ENCODE results near the gene MBD3L3. TPM values are rescaled to one million over a fixed set of nuclear protein-coding genes. Genes with fewer than 3 reads are reported as not detected.
A peak's percentile ranks its signal among the peaks of the same experiment; 100 is the strongest.
"Not testable (repeated sequence)": the region's sequence is repeated elsewhere in the genome, so short reads cannot be mapped to it uniquely, and the experiment has no call there.

The MBD3L3 gene
- total and polyA plus RNA-seq, 9 of the 15 experiments (the other 6 are each of a cell fraction or from before 2014, with no cell fraction given), result not detected

DNA sequence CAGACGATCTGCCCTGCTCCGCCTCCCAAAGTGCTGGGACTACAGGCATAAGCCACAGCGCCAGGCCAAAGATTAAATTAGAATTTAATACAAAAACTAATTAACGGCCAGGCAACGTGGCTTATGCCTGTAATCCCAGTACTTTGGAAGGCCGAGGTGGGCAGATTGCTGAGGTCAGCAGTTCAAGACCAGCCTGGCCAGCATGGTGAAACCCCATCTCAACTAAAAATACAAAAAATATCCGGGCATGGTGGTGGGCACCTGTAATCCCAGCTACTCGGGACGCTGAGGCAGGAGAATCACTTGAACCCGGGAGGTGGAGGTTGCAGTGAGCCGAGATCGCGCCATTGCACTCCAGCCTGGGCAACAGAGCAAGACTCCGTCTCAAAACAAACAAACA is 2.8 kb downstream of the MBD3L3 start:
- H4K20me1 ChIP-seq (replicated peaks; ENCODE audit: control insufficient read depth, insufficient read depth, low read length); in situ Hi-C loops (cut with MboI); H3K9me3 ChIP-seq (replicated peaks; ENCODE audit: control insufficient read depth, insufficient read depth, low read depth, low read length); H3K27ac ChIP-seq (ENCODE audit: extremely low read depth, low read depth, low read length); ATAC-seq; FAIRE-seq; H3K4me1 ChIP-seq (replicated peaks in 1 of 2; ENCODE audit: control insufficient read depth in 2 of 2, insufficient read depth in 2 of 2, low read length in 2 of 2); DNase-seq (ENCODE audit: extremely low read depth in 1 of 4, low spot score in 3 of 4); H3K36me3 ChIP-seq (ENCODE audit: control insufficient read depth, insufficient read depth, low read length); H3K9ac ChIP-seq (ENCODE audit: insufficient read depth in 1 of 2, low read depth in 2 of 2, low read length in 2 of 2); POLR2A ChIA-PET; H3K4me3 ChIP-seq; CTCF ChIA-PET (ENCODE audit: low intra/inter-chr PET ratio); H2AFZ ChIP-seq (ENCODE audit: low read depth, low read length); intact Hi-C loops (cut with micrococcal nuclease); H3K27me3 ChIP-seq (ENCODE audit: control insufficient read depth in 2 of 2, insufficient read depth in 2 of 2, low read length in 2 of 2); H3K79me2 ChIP-seq (ENCODE audit: control insufficient read depth, insufficient read depth, low read length); BruUV-seq (replicated peaks); H3K9me1 ChIP-seq (ENCODE audit: control insufficient read depth, insufficient read depth, low read length); H3K4me2 ChIP-seq (ENCODE audit: insufficient read depth, low read length): not testable (repeated sequence)
- TF ChIP-seq ZNF316 (IDR thresholded peaks at IDR 0.05), result 0 out of 2 replicates have a peak, but pooled peaks have one; percentile 16
- peak; percentile 41; the same call in 1 of the 2 replicates for TF ChIP-seq C11orf30 (IDR thresholded peaks at IDR 0.05; ENCODE audit: low read depth)
- peak; percentile 28; the same call in 1 of the 2 replicates for TF ChIP-seq MAFK (IDR thresholded peaks at IDR 0.05; ENCODE audit: low read length)
- 10% methylated on average over 12 of the region's 14 CpGs for WGBS (ENCODE audit: insufficient coverage, low coverage, missing lambda C conversion rate)

DNA sequence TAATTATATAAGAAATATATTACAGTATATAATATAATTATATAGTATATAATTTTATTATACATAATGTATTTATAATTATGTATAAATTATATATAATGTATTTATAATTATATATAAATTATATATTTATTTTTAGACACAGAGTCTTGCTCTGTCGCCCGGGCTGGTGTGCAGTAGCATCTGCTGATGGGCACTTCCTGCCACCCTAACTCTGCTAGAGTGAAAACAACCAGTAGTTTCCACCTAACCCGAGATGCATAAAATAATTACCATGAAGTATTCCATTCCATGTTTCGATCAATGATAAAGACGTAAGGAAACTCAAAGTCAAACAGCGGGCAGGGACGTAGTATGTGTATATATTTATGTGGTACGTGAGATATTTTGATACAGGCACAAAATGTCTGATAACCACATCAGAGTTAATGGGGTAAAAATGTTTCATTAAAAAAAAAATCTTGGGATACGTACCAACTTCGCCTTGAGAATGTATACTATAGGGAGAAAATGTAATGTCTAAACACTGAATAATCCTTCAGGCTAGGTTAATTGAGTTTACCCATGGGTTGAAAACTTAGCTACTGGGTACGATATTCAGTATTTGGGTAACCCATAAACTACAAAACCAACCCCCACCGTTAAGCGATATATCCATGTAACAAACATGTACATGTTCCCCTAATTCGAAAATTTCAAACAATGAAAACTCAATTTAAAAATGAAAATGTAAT is 3.7 kb downstream of the MBD3L3 start:
- ATAC-seq, result not testable (repeated sequence)

DNA sequence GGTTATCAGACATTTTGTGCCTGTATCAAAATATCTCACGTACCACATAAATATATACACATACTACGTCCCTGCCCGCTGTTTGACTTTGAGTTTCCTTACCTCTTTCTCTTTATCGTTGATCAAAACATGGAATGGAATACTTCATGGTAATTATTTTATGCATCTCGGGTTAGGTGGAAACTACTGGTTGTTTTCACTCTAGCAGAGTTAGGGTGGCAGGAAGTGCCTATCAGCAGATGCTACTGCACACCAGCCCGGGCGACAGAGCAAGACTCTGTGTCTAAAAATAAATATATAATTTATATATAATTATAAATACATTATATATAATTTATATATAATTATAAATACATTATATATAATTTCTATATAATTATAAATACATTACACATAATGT is 5.6 kb downstream of the MBD3L3 start:
- POLR2A ChIA-PET; H4K20me1 ChIP-seq (replicated peaks; ENCODE audit: control insufficient read depth, insufficient read depth, low read length); H3K27me3 ChIP-seq (ENCODE audit: control insufficient read depth in 2 of 2, insufficient read depth in 2 of 2, low read length in 2 of 2); ATAC-seq; H3K4me2 ChIP-seq (ENCODE audit: insufficient read depth, low read length); CTCF ChIA-PET (ENCODE audit: low intra/inter-chr PET ratio); H3K4me1 ChIP-seq (replicated peaks in 1 of 2; ENCODE audit: control insufficient read depth in 2 of 2, insufficient read depth in 2 of 2, low read length in 2 of 2); BruUV-seq (replicated peaks); H3K9me3 ChIP-seq (replicated peaks; ENCODE audit: control insufficient read depth, insufficient read depth, low read depth, low read length); H3K4me3 ChIP-seq; H3K27ac ChIP-seq (ENCODE audit: extremely low read depth, low read depth, low read length); in situ Hi-C loops (cut with MboI); H2AFZ ChIP-seq (ENCODE audit: low read depth, low read length); H3K79me2 ChIP-seq (ENCODE audit: control insufficient read depth, insufficient read depth, low read length); FAIRE-seq; DNase-seq (ENCODE audit: extremely low read depth in 1 of 4, low spot score in 3 of 4); intact Hi-C loops (cut with micrococcal nuclease); H3K9me1 ChIP-seq (ENCODE audit: control insufficient read depth, insufficient read depth, low read length); H3K36me3 ChIP-seq (ENCODE audit: control insufficient read depth, insufficient read depth, low read length); H3K9ac ChIP-seq (ENCODE audit: insufficient read depth in 1 of 2, low read depth in 2 of 2, low read length in 2 of 2): not testable (repeated sequence)
- 23% methylated on average over 7 of the region's 7 CpGs for whole genome bisulfite sequencing (ENCODE audit: insufficient coverage, low coverage, missing lambda C conversion rate)

More for the DNA sequence above, 3.7 kb downstream of the MBD3L3 start:
- FAIRE-seq; H3K4me3 ChIP-seq; CTCF ChIA-PET (ENCODE audit: low intra/inter-chr PET ratio); DNase-seq (ENCODE audit: extremely low read depth in 1 of 4, low spot score in 3 of 4); in situ Hi-C loops (cut with MboI); H3K9me3 ChIP-seq (replicated peaks; ENCODE audit: control insufficient read depth, insufficient read depth, low read depth, low read length); H3K79me2 ChIP-seq (ENCODE audit: control insufficient read depth, insufficient read depth, low read length); H2AFZ ChIP-seq (ENCODE audit: low read depth, low read length); H3K36me3 ChIP-seq (ENCODE audit: control insufficient read depth, insufficient read depth, low read length); BruUV-seq (replicated peaks); intact Hi-C loops (cut with micrococcal nuclease); H4K20me1 ChIP-seq (replicated peaks; ENCODE audit: control insufficient read depth, insufficient read depth, low read length); H3K4me2 ChIP-seq (ENCODE audit: insufficient read depth, low read length); H3K9ac ChIP-seq (ENCODE audit: insufficient read depth in 1 of 2, low read depth in 2 of 2, low read length in 2 of 2); H3K4me1 ChIP-seq (replicated peaks in 1 of 2; ENCODE audit: control insufficient read depth in 2 of 2, insufficient read depth in 2 of 2, low read length in 2 of 2); H3K27ac ChIP-seq (ENCODE audit: extremely low read depth, low read depth, low read length); H3K9me1 ChIP-seq (ENCODE audit: control insufficient read depth, insufficient read depth, low read length); H3K27me3 ChIP-seq (ENCODE audit: control insufficient read depth in 2 of 2, insufficient read depth in 2 of 2, low read length in 2 of 2); POLR2A ChIA-PET: not testable (repeated sequence)
- 36% methylated on average over 12 of the region's 14 CpGs for WGBS (ENCODE audit: insufficient coverage, low coverage, missing lambda C conversion rate)

Data from K562 (cell line).